ENCODE results near the gene MGME1.

DNA sequence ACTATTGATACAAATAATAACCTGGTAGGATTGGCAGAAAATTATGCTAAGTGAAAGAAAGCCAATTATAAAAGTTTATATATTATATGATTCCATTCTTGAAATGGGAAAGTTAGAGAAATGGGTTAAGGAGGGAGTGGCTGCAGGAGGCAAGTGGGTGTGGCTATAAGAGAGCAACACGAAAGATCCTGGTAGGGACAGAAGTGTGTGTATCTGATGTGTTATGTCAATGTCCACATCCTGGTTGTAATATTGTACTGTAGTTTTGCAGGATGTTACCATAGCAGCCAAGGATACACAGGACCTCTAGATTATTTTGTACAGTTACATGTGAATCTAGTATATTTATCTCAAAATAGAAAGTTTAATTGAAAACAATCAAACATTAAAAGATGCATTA is 47.0 kb upstream of the MGME1 start:
- TF ChIP-seq, protein P1, sequence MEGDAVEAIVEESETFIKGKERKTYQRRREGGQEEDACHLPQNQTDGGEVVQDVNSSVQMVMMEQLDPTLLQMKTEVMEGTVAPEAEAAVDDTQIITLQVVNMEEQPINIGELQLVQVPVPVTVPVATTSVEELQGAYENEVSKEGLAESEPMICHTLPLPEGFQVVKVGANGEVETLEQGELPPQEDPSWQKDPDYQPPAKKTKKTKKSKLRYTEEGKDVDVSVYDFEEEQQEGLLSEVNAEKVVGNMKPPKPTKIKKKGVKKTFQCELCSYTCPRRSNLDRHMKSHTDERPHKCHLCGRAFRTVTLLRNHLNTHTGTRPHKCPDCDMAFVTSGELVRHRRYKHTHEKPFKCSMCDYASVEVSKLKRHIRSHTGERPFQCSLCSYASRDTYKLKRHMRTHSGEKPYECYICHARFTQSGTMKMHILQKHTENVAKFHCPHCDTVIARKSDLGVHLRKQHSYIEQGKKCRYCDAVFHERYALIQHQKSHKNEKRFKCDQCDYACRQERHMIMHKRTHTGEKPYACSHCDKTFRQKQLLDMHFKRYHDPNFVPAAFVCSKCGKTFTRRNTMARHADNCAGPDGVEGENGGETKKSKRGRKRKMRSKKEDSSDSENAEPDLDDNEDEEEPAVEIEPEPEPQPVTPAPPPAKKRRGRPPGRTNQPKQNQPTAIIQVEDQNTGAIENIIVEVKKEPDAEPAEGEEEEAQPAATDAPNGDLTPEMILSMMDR (conservative IDR thresholded peaks at IDR 0.05; ENCODE audit: low read depth, low read length), result no peak
- no peak for TF ChIP-seq EZH2phosphoT487 (IDR thresholded peaks at IDR 0.05; ENCODE audit: borderline replicate concordance, low read length)
- TF ChIP-seq EZH2 (IDR thresholded peaks at IDR 0.05; ENCODE audit: low read length, unreplicated experiment), result no peak
